G401 (cell line): ENCODE results near the gene CTSD. TPM values are rescaled to one million over a fixed set of nuclear protein-coding genes. Genes with fewer than 3 reads are reported as not detected.

ENCODE experiments used
- DNase-seq: peaks from one replicate; pipeline ENCODE4 v3.0.0-alpha.2; 2015; ENCODE audit warnings: low spot score
- in situ Hi-C: cut with HindIII; loops from 2 replicates; pipeline ENCODE4 v1.10.0; 2016; ENCODE audit warnings: low sequenced_read_pairs, mixed read lengths
- total RNA-seq: library from RNA; depleted of rRNA; stranded (reverse); fragments of >200 nt; shearing (Covaris generic); gene quantifications from 2 replicates; pipeline ENCODE4 v1.2.3, GENCODE V29; 2014

CTSD gene
- total RNA-seq, 1 experiment from 2014 or later: 219 TPM

- DNase-seq: no peak
- in situ Hi-C loops: no loop called here
These were observed 4.4 kb downstream of the CTSD start for GRCh38 chr11:1759151-1759850.

GRCh38 chr11:1758611-1759150, 5.0 kb downstream of the CTSD start:
- in situ Hi-C loops: no loop called here
- no peak for DNase-seq

- no peak for DNase-seq
- in situ Hi-C loops: no loop called here
These were observed 5.7 kb downstream of the CTSD start for GRCh38 chr11:1757861-1758610.

GRCh38 chr11:1756791-1757771, 6.6 kb downstream of the CTSD start:
- in situ Hi-C loops: no loop called here
- DNase-seq: no peak

- DNase-seq: peak; percentile 71
- in situ Hi-C loops: no loop called here
These were observed 7.8 kb downstream of the CTSD start for GRCh38 chr11:1755692-1756561.

- no peak for DNase-seq
- in situ Hi-C loops: no loop called here
These were observed 8.4 kb downstream of the CTSD start for GRCh38 chr11:1755344-1755691.

GRCh38 chr11:1754376-1755150, 9.2 kb downstream of the CTSD start:
- no peak for DNase-seq
- in situ Hi-C loops: no loop called here

- no peak for DNase-seq
- in situ Hi-C loops: no loop called here
These were observed 9.8 kb downstream of the CTSD start for GRCh38 chr11:1753929-1754305.

- in situ Hi-C loops: no loop called here
- no peak for DNase-seq
These were observed 10.3 kb downstream of the CTSD start for GRCh38 chr11:1753229-1753928.

GRCh38 chr11:1752907-1753228, 10.9 kb downstream of the CTSD start:
- in situ Hi-C loops: no loop called here

GRCh38 chr11:1751999-1752906, 11.5 kb downstream of the CTSD start:
- no peak for DNase-seq
- in situ Hi-C loops: no loop called here

More at GRCh38 chr11:1752907-1753228, 10.9 kb downstream of the CTSD start:
- no peak for DNase-seq

GRCh38 chr11:1751531-1751921, 12.2 kb downstream of the CTSD start:
- no peak for DNase-seq
- in situ Hi-C loops: no loop called here

GRCh38 chr11:1750840-1751530, 12.7 kb downstream of the CTSD start:
- in situ Hi-C loops: no loop called here
- no peak for DNase-seq

GRCh38 chr11:1750481-1750839, 13.3 kb downstream of the CTSD start, which contains the start of gene IFITM10:
Gene IFITM10, minus strand, starts transcription at chr11:1750595. Its CDS starts 153 bp downstream, at chr11:1750442.
- in situ Hi-C loops: no loop called here
- no peak for DNase-seq

- in situ Hi-C loops: no loop called here
- DNase-seq: no peak
These were observed 14.1 kb downstream of the CTSD start for GRCh38 chr11:1749395-1750351.
